Stimulated activated CD8-positive, alpha-beta memory T cell treated with anti-CD3 and anti-CD28 coated beads, Interleukin-4, amount 100 ng/mL, for 48 hours (primary cell): ENCODE data around the gene CHRM1.

Experiments used
- DNase-seq: peaks from one replicate; pipeline ENCODE4 v3.0.0-alpha.2; 2020

The CHRM1 gene

GRCh38 chr11:62902932-62903331 is 18.2 kb downstream of the CHRM1 start:
- DNase-seq, result no peak

DNA sequence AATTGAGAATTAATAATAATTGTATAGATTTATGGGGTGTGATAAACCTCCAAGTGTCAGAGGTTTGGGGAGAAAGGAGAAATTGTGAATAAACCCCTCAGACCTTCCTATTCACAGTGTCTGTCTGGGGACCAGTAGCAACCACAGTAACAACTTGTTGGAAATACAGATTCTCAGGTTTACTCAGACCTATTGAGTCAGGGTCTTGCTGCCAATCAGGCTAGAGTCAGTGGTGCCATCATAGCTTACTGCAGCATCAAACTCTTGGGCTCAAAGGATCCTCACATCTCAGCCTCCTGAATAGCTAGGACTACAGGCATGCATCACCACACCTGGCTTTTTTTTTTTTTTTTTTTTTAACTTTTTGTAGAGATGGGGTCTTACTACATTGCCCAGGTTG is 23.1 kb downstream of the CHRM1 start:
- no peak for DNase-seq

- no peak for DNase-seq
Observed at GRCh38 chr11:62897311-62897710, 23.9 kb downstream of the CHRM1 start.

- no peak for DNase-seq
Observed at GRCh38 chr11:62896049-62896448, 25.1 kb downstream of the CHRM1 start.

- no peak for DNase-seq
Observed at GRCh38 chr11:62895501-62895900, 25.7 kb downstream of the CHRM1 start.

- no peak for DNase-seq
Observed at GRCh38 chr11:62892077-62892922, 28.9 kb downstream of the CHRM1 start.

GRCh38 chr11:62889484-62890437 is 31.4 kb downstream of the CHRM1 start:
- DNase-seq, result peak; percentile 44

- DNase-seq, result no peak
Observed at GRCh38 chr11:62889126-62889483, 32.1 kb downstream of the CHRM1 start.

DNA sequence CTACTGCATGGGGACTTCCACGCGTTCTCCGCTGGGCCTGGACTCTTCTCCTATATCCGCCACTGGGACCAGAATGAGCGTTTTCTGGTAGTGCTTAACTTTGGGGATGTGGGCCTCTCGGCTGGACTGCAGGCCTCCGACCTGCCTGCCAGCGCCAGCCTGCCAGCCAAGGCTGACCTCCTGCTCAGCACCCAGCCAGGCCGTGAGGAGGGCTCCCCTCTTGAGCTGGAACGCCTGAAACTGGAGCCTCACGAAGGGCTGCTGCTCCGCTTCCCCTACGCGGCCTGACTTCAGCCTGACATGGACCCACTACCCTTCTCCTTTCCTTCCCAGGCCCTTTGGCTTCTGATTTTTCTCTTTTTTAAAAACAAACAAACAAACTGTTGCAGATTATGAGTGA is 32.8 kb downstream of the CHRM1 start:
- DNase-seq, result no peak

- no peak for DNase-seq
Observed at GRCh38 chr11:62885137-62885750, 35.9 kb downstream of the CHRM1 start.

DNA sequence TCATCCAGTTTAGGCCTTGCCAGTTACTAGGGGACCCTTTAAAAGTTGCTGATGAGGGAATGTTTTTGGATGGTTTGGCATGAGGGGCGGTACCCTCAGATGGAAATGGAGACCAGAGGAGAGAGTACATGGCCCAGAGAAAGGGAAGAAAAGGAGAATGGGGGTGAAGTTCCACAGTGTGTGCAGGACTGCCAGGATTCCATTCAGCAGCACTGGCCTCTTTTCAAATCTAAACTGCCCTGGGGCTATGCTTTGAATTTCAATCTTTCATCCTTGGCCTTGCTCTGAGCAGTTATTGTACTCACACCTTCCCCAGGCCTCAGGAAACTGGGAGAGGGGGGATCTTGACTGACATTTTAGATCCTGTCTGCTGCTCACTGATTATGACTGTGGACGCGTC is 37.5 kb downstream of the CHRM1 start:
- no peak for DNase-seq

GRCh38 chr11:62882788-62883501 is 38.2 kb downstream of the CHRM1 start:
- DNase-seq, result no peak

DNA sequence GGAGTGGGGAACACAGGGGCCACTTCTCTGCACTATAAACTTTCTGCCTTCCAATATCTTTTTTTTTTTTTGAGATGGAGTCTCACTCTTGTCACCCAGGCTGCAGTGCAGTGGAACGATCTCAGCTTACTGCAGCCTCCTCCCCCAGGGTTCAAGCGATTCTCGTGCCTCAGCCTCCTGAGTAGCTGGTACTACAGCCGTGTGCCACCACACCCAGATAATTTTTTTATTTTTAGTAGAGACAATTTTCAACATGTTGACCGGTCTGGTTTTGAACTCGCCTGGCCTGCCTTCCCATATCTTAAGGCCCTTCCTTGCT is 38.8 kb downstream of the CHRM1 start:
- DNase-seq, result no peak

DNA sequence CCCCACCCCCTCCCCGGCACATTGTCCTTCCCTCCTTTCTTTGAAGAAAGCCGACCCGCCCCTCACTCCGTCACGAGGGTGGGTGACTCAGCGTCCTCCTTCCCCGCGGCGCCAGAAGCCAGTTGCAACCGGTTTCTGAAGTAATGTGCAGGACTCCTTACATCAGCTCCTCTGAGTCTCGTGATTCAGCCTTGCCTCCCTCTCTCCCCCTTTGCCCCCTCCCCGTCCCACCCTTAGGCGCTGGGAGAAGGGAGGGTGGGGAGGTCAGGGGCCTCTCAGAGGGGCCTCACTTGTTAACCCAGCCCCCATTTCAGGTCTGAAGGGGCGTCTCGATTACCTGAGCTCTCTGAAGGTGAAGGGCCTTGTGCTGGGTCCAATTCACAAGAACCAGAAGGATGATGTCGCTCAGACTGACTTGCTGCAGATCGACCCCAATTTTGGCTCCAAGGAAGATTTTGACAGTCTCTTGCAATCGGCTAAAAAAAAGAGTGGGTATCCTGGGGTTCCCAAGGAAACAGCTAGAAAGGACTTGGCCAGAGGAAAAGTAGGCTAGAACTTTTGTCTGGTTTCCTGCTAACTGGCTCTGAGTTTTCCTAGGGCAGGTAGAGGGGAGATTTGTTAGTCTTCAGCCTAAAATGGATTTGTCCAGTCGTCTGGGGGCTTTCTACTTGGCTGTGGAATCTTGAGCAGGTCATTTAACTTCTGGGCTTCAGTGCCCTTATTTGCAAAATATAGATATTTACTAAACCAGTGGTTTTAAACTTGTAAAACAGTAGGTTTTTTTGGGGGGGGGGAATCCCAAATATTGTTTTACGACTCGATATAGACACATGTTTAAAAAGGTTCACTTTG is 39.4 kb downstream of the CHRM1 start:
- DNase-seq, result peak; percentile 97

DNA sequence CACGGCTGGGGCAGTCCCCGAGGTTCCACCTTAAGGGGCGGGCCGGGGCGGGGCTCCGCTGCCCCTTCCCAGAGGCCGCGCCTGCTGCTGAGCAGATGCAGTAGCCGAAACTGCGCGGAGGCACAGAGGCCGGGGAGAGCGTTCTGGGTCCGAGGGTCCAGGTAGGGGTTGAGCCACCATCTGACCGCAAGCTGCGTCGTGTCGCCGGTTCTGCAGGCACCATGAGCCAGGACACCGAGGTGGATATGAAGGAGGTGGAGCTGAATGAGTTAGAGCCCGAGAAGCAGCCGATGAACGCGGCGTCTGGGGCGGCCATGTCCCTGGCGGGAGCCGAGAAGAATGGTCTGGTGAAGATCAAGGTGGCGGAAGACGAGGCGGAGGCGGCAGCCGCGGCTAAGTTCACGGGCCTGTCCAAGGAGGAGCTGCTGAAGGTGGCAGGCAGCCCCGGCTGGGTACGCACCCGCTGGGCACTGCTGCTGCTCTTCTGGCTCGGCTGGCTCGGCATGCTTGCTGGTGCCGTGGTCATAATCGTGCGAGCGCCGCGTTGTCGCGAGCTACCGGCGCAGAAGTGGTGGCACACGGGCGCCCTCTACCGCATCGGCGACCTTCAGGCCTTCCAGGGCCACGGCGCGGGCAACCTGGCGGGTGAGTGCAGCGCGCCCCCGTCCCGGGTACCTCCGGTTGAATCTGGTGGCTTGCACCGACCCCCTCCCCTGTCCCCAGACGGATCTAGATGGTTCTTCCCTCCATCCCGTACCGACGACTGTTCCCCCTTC is 40.2 kb downstream of the CHRM1 start, which contains the start of gene SLC3A2:
Gene SLC3A2 (plus strand): TSS at position 94 of the 776 bp plus-strand sequence. CDS start 128 bp downstream, at position 222.
- DNase-seq, result peak; percentile 89

DNA sequence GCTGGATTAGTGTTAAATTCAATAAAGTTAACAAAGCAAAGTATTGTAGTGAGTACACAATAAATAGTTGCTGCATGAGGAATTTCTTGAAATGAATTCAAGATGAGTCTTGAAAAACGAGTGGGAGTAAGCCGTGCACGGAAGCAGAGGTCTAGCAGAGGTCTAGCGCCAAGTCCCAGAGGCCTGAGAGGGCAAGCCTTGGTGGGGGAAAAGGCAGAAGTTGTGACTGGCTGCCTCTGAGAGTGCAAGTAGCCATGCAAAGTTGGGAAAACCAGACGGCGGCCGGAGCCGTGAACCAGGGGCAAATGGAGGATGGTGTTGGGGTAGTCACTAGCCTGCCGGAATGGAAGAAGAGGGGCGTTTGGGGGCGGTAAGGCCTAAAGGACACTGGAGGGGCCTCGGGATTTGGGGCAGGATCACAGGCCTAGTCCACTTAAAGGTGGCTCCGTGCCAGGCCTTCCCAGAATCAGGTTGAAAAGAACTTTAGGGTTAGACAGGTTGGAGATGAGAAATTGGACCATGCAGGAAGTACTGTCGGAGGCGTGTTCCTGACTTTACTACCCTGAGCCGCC is 40.8 kb downstream of the CHRM1 start:
- no peak for DNase-seq

- no peak for DNase-seq
Observed at GRCh38 chr11:62879235-62879978, 41.8 kb downstream of the CHRM1 start.

GRCh38 chr11:62876712-62877111 is 44.5 kb downstream of the CHRM1 start:
- DNase-seq, result no peak

DNA sequence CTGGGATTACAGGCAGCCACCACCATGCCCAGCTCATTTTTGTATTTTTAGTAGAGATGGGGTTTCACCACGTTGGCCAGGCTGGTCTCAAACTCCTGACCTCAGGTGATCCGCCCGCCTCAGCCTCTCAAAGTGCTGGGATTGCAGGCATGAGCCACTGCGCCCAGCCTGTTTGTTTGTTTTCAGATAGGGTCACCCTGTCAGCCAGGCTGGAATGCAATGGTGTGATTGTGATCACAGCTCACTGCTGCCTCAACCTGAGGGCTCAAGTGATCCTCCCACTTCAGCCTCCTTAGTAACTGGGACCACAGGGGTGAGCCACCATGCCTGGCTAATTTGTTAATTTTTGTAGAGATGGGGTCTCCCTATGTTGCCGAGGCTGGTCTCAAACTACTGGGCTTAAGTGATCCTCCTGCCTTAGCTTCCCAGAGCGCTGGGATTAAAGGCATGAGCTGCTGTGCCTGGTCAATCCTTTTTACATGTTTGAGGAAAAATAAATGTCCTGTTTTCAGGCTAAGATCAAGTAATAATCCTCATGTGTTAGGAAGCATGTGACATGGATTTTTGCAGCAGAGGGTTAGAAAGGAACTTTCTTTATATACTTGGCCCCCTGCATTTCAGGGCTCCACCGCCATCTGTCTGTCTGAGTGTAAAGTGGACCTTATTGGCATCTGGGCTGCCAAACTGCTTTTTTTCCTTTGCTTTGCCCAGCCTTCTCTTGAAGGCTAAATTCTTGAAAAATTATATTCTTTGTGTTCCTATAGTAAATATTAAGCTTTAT is 45.3 kb downstream of the CHRM1 start:
- no peak for DNase-seq
